NK-92 treated with Interleukin-12 subunit alpha and Interleukin-12 subunit beta, amount 100 ng/mL, for 24 hours (cell line): ENCODE results near the gene SPHK2.

ENCODE experiments used
- DNase-seq: peaks from one replicate; lab custom pipeline; 2025; lab: John Stamatoyannopoulos, UW

Gene SPHK2

DNA sequence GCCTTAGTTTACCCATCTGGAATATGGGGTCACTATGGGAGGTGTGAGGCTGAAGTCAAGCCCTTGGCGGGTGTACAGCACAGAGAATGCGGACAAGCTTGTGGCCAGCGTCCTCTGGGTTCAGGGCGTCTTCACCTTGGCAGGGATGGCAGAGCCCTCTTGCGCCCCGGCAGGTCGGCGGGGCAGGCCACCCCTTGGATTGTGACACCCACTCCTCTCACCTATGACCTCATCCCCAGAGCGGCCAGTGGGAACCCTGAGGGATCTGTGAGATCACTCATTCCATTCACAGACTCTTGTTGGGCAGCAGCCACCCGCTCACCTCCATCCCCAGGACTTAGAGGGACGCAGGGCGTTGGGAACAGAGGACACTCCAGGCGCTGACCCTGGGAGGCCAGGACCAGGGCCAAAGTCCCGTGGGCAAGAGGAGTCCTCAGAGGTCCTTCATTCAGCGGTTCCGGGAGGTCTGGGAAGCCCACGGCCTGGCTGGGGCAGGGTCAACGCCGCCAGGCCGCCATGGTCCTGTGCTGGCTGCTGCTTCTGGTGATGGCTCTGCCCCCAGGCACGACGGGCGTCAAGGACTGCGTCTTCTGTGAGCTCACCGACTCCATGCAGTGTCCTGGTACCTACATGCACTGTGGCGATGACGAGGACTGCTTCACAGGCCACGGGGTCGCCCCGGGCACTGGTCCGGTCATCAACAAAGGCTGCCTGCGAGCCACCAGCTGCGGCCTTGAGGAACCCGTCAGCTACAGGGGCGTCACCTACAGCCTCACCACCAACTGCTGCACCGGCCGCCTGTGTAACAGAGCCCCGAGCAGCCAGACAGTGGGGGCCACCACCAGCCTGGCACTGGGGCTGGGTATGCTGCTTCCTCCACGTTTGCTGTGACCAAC, 12.6 kb upstream of the SPHK2 start, which contains the start of gene SPACA4:
SPACA4 (plus strand) TSS at position 280 of the 896 bp plus-strand sequence; CDS start at position 517, 237 bp downstream.
- DNase-seq: no peak

DNA sequence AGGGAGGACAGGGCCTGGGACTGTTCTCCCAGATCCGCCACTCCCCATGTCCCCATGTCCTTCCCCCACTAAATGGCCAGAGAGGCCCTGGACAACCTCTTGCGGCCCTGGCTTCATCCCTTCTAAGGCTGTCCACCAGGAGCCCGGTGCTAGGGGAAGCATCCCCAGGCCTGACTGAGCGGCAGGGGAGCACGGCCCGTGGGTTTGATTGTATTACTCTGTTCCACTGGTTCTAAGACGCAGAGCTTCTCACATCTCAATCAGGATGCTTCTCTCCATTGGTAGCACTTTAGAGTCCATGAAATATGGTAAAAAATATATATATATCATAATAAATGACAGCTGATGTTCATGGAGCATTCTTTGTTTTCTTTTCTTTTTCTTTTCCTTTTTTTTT, 11.9 kb upstream of the SPHK2 start:
- DNase-seq: no peak

DNA sequence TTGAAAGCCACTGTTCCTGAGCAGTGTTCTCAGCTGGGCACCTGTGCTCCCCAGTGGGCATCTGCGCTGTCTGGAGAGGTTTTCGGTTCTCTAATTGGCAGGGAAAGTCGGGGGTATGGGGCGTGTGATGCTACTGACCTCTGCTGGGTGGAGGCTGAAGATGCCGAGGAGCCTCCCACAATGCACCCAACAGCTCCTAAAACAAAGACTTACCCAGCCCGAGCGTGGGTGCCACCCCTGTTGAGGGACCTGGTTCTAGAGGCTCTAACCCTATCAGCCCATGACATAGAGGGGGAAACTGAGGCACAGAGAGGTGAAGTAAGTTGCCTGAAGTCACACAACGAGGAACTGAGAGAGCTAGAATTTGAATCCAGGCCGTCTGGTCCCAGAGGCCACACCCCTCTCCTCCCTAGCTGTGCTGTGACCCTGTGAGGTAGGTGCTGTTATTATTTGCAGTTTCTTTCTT, 10.5 kb upstream of the SPHK2 start:
- no peak for DNase-seq

- no peak for DNase-seq
Measured at GRCh38 chr19:48609571-48610108, 9.7 kb upstream of the SPHK2 start.

DNA sequence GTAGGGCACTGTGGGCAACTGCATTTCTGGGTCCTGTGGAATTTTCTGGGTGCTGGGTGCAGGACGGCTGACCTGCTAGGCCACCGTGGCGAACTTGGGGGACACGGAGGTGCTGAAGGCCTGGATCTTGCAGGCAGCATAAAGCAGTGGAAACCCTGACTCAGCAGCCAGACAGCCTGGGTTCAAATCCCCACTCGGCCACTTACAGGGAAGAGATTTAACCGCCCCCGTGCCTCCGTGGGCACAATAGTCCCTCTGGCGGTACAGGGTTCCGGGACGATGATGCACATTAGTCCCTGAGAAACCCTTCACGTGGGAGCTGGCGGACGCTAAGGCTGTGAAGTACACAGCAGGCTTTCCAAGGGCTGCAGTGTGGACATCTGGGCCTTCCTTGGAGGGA, 7.4 kb upstream of the SPHK2 start:
- no peak for DNase-seq

DNA sequence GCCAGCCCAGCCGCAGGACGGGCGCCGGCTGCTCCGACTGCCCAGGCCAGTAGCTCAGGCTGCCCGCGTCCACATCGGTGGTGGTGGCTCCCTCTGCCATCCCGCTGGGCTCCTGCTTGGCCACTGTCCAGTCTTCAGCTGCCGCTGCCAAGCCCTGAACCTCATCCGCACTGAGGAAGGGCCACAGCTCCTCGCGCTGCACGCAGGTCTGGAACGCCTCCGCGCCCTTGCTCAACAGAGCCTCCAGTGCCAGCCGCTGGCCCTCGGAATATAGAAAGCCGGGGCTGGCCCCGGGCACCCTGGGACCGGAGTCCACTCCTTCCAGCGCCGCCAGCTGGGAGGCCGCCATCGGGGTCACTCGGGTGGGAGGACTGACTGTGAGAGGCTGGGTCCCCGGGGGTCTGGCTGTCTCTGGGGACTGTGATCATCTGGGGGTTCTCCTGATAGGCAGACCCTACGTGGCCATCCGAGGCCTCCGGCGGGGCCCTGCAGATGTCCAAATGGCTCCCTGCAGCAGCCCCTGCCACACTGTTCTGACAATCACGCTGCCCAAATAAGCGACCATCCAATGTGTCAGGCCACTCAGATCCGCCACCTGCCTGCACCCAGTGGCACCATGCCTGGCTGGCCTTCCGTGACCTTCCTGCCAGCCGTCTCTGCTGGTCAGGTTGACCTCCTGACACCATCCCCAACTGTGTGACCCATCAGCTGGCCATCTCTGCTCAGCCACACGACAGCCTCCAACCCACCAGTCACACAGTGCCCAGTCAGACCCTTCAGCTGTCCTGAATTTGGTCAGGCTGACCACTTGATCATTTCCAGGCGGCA, 6.1 kb upstream of the SPHK2 start:
- no peak for DNase-seq

DNA sequence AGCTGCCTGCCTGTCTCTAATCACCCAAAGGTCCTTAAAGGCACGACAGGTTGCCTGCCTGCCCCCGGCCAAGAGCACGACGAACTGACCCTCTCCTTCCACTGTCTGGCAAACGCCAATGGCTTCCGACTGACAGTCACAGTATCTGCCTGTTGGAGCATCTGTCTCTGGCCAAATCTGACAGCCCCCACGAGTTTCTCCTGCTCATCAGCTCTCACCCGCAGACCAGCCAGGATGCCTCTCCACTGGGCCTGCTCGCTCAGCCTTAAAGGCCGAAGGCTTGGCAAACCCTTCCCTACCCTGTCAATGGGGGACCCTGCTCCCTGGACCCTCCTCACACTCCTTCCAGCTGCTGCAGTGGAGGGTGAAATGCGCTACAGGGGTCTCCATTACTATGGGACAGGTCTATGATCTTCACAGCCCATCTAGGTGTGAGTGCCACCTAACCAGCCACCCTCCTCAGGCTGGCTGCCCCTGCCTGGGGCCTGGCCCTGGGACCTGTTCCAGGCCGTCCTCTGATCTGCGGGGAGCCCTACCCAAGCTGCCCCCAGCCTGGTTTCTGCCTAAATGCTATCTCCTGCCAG, 5.4 kb upstream of the SPHK2 start:
- no peak for DNase-seq

DNA sequence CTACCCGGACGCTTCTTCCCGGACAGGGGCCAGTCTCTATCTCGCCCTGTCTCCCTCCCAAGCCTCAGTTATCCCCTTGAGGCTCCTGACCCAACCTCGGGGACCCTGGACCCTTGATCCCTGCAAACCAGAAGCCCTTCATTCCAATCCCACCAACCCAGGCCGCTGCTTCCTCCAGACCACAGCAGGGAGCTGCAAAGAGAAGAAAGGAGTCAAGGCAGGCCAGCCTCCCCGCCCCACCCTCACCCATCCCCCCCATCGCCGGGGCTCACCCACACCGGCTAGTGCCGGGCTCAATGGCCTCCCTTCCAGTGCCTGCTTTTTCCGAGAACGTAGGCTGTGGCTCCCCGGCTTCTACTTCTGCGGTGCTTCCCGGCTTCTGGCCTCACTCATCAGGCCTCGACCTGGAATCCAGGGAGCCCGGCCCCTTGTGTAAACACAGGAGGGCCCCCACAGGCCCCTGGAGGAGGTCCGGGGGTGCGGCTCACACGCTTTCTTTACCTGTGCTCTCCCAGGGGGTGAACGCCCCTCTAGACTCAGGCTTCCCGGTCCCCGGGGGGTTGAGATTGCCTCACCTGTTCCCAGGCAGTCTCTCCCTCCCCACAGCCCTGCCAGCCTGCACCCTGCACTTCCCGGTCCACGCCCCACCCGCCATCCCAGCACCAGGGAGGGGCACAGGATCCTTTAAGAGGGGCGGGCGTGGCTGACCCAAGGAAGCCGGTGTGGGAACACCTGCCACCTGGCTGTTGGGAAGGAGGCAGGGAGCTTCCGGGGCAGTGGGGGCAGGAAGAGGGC, 4.7 kb upstream of the SPHK2 start, which contains the start of gene FAM83E:
FAM83E (minus strand) TSS at position 641 of the 795 bp plus-strand sequence. CDS start 1,704 bp downstream, outside the sequence.
- no peak for DNase-seq

- DNase-seq: no peak
Measured at GRCh38 chr19:48615231-48616040, 3.9 kb upstream of the SPHK2 start.

GRCh38 chr19:48616041-48616436, 3.3 kb upstream of the SPHK2 start:
- DNase-seq: no peak

DNA sequence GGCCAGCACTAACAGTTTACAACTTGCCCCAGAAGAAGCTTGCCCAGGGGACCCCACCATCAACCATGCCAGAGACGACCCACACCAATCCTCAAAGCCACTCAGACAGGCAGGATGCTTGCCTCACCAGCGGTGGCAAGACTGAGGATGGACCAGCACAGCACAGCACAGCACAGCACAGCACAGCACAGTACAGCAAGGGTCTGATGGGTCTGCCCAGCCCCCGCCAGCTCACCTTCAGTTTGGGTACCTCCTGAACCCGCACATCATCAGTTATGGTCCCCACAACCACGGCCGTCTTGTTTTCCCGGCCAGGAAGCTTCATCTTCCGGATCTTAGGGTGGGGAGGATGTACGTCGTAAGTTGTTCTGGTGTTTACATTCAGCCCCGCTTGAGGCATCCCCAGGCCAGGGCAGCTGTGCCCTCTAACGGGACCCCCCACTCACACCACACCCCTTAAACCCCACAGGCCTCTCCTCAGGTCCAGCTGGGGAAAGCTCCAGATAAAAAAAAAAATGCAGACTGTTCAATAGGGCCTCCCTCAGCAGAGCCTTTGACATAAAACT, 2.7 kb upstream of the SPHK2 start:
- no peak for DNase-seq

DNA sequence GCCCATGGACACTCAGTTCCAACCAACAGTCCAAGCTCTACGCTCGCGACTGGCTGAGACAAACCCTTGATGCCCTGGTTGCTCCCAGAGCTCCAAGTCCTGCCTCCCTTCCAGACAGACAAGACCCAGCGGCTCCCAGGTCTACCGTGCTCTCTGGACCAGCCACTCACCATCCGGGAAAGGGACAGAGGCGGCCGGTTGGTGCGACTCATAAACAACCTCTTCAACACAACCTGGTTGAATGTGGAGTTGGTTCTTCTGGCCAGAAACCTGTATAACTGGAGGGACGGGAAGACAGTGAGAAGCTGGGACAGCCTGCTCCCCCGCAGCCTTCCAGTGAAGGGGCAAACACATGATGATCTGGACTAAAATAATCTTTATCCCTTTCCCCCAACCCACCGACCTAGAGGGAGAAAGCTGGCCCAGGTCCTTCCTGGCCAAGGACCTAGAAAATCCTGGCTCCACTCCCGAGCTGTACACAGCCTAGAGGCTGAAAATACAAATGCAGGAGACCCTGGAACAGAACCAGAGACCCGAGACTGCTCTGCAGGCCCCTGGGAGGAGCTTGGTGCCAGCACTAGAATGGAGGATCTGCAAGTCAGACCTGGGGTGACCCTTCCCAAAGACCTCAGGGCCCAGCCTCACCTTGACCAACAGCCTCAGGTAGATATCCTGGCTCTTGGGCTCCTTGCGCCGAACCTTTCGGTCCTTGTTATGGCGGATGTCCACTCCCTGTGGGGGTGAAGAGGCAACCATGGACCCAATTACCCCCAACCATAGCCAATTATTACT, 2.0 kb upstream of the SPHK2 start:
- DNase-seq: no peak

DNA sequence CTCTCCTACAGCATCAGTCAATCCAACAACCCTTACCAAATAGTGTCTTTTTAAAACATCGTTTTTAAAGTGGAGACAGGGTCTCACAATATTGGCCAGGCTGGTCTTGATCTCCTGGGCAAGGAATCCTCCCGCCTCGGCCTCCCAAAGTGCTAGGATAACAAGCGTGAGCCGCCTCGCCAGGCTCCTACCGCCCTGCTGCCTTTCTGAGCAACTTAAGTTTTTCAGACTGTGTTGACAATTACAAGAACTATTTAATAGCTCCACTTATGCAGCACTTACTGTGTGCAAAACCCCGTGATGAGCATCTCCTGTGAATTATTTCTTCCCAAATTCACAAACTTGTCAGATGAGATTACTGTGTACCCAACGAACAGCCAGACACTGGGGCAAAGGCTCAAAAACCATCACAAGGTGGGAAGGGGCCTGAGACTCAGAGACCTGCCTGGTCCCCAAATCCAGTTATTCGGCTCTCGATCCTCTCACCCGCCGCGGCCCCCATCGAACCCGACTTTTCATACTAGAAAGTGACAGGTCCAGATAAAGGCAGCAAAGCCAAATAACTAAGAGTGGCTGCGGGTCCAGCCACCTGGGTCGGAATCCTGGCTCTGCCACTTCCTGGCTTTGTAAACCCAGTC, 909 bp upstream of the SPHK2 start:
- DNase-seq: no peak

DNA sequence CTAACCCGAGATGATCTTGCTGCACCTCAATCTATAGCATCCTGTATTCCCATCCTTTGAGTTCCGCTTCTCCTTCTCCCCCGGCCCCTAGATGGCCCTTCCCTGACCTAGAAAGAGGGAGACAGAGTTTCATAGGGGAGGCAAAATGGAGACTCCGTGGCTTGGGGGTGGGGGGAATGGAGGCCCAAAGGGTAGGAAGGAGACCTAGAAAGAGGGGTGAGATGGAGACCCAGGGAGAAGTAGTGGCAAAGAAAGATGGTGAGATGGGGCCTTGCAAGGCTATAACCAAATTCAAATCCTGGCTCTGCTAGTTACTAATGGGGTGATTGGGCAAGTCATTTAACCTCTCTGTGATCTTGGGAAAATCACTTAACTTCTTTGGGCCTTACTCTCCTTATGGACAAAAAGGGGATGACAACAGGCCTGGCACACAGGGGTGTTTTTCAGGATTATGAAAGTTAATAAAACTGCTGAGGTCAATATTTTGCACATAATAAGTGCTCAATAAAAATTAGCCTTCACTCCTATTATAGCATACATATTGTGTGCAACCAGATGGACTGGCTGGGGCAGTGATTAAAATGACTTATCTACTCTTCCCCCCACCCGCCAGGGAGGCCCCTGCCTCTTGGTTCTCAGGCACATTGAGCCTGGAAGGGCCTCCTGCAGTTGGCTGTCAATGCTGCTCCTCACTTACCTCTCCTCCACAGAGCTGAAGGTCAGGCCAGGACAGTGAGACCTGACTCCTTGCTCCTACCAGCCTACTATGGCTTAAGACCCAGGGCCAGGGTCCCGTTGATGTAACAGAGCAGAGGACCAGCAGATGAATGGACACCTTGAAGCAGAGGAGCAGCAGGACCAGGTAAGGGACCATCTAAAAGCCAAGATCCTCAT, 633 bp downstream of the SPHK2 start:
- no peak for DNase-seq

DNA sequence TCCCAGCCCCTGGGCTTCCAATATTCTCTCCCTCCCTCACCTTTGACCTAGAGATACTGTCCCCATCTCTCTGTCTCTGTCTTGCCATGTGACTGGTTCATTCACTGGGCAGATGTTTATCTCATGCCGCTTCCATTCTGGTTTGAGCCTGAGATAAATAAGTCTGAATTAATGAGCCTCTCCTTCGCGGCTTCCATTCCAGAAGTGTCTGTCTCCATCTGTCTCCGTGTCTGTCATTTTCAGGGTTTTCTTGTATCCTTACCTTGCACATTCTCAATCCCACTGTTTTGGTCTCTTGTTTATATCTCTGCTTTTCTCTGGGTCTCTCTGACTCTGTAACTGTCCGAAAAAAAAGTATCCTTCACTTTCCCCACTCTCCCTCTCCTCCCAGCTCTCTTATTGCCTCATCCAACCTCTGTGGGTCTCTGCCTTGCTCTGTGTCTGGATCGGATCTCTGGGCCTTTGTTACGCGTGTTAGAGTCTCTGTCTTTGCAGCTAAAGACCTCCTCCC, 4.3 kb downstream of the SPHK2 start:
- no peak for DNase-seq

GRCh38 chr19:48624067-48624594, 4.8 kb downstream of the SPHK2 start:
- peak; percentile 93 for DNase-seq
